Astrocyte of the spinal cord (primary cell): ENCODE measurements around the gene PEPD.

ENCODE experiments used
- DNase-seq: peaks from one replicate; pipeline ENCODE4 v3.0.0; 2011; ENCODE audit warnings: low read depth, low spot score
- H3K4me3 ChIP-seq: 2 replicates; pipeline ENCODE4 v1.5.1; 2011; ENCODE audit warnings: low read depth, mild to moderate bottlenecking, low read length, moderate library complexity
- CTCF ChIP-seq: IDR thresholded peaks from 2 replicates; pipeline ENCODE4 v1.5.1; 2012; ENCODE audit warnings: low read depth, mild to moderate bottlenecking, low read length, inconsistent platforms
- in situ Hi-C: cut with HindIII; loops from 2 replicates; pipeline ENCODE4 v1.10.0; 2017; ENCODE audit warnings: low sequenced_read_pairs

PEPD gene

GRCh38 chr19:33427801-33428626, 93.6 kb downstream of the PEPD start:
- H3K4me3 ChIP-seq = no peak overlapping the region
- TF ChIP-seq CTCF = no peak
- in situ Hi-C loops = no loop called here

DNA sequence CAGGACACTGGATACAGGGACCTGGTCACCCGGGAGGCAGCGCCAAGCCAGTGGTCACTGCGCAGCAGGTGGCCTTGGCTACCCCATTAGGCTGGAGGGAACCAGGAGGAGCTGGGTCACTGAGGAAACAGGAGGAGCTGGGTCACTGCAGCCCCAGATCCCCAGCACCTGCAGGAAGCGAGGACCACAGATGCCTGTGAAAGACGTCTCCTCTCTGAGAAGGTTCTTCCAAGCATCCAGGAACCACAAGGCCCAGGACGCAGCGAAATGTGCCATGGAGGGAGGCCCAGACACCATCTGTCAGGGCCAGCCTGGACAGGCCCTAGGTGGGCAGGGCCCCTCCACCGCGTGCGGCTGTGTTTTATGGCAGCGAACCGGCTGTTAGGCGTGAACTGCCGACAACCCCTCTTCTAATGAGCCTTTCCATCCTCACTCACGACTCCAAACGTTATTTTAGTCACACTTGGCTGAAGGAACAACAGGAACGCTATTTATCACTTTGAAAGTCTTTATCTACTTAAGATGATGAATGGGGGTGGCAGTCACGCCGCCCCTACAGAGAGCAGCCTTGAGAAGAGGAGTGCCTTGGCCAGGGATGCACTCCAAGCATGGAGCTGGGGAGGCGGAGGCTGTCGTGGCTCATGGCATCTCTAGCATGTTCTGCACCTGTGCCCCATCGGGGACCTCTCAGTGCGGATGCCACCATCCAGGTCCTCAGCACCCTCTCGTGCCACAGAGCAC, 94.8 kb downstream of the PEPD start:
- in situ Hi-C loops = no loop called here
- DNase-seq = no peak

More at GRCh38 chr19:33427801-33428626, 93.6 kb downstream of the PEPD start:
- DNase-seq = no peak

GRCh38 chr19:33424181-33424580, 97.4 kb downstream of the PEPD start:
- TF ChIP-seq CTCF = no peak
- no peak for DNase-seq
- in situ Hi-C loops = no loop called here
- no peak overlapping the region for H3K4me3 ChIP-seq

More for the DNA sequence above, 94.8 kb downstream of the PEPD start:
- no peak overlapping the region for H3K4me3 ChIP-seq
- no peak for TF ChIP-seq CTCF

DNA sequence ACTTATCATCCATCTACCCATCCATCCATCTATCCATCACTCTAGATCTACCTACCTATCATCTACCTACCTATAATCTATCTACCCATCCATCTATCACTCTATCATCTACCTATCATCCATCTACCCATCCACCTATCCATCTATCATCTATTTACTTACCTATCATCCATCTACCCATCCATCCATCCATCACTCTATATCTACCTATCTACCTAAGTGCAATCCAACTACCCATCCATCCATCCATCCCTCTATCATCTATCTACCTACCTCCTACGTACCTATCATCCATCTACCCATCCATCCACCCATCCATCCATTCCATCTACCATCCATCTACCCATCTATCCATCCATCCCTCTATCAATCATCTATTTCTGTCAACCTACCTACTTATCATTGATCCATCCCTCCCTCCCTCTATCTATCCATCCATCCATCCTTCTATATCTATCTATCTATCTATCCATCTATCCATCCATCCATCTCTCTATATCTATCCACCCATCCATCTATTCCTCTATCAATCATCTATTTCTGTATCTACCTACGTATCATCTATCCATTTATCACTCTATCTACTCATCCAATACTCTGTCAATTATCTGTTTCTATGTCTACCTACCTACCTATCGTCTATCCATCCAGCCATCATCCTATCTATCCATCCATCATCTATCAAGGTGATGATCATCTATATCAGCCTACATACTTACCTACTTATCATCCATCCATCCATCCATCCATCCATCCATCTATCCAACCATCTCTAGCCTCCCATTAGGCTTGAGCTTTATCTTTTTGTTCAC, 99.0 kb downstream of the PEPD start:
- DNase-seq = no peak
- no peak for TF ChIP-seq CTCF
- in situ Hi-C loops = no loop called here
- H3K4me3 ChIP-seq = no peak overlapping the region

DNA sequence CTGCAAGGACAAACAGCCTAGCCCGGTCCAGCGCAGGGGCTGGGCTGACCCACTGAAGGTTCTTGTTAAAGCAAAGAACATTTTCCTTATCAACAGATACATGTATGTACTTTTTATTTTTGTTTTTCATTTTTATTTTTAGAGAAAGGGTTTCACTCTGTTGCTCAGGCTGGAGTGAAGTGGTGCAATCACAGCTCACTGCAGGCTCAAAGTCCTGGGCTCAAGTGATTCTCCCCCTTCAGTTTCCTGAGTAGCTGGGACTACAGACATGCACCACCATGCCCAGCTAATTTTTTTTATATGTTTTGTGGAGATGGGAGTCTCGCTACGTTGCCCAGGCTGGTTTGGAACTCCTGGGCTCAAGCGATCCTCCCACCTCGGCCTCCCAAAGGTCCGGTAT, 100.2 kb downstream of the PEPD start:
- no peak overlapping the region for H3K4me3 ChIP-seq
- in situ Hi-C loops = no loop called here
- DNase-seq = no peak
- no peak for TF ChIP-seq CTCF

GRCh38 chr19:33420821-33421220, 100.8 kb downstream of the PEPD start:
- in situ Hi-C loops = no loop called here
- TF ChIP-seq CTCF = no peak
- no peak for DNase-seq
- no peak overlapping the region for H3K4me3 ChIP-seq
